Stimulated activated CD8-positive, alpha-beta memory T cell treated with anti-CD3 and anti-CD28 coated beads, Interleukin-4, amount 100 ng/mL, for 1 hour (primary cell): ENCODE results near the gene WDR54.

ENCODE experiments used
- DNase-seq, 2 donors: peaks; one replicate each; pipeline ENCODE4 v3.0.0-alpha.2; 2020; ENCODE audit warnings: low read depth in 2 of 2, low spot score in 1 of 2

Gene WDR54, protein sequence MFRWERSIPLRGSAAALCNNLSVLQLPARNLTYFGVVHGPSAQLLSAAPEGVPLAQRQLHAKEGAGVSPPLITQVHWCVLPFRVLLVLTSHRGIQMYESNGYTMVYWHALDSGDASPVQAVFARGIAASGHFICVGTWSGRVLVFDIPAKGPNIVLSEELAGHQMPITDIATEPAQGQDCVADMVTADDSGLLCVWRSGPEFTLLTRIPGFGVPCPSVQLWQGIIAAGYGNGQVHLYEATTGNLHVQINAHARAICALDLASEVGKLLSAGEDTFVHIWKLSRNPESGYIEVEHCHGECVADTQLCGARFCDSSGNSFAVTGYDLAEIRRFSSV

GRCh38 chr2:74421221-74421870 lies at the start of gene WDR54, which contains the start of gene C2orf81:
WDR54 (plus strand) TSS chr2:74421730; CDS start chr2:74422154, 424 bp downstream.
C2orf81 (minus strand) TSS chr2:74421619; CDS start chr2:74421560, 59 bp downstream.
- peak; percentile 86 to 87 for DNase-seq

DNA sequence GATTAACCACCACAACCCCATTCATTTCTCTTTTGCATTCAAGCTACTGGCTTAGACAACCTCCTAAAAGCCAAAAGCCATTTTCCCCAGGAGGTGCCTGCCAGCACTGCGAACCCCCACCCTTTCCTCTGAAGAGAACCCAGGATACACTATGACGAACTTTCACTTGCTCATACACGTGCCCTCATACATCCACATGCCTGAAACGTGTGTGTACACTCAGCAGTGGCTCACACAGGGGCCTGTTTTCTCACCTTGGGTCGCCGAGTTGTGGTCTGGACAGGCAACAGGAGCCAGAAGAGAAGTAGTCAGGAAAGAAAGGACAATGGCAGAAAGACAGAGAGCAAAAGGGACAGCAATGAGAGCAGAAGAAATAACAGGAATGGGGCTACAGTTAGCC lies 48.9 kb upstream of the WDR54 start:
- DNase-seq = no peak

DNA sequence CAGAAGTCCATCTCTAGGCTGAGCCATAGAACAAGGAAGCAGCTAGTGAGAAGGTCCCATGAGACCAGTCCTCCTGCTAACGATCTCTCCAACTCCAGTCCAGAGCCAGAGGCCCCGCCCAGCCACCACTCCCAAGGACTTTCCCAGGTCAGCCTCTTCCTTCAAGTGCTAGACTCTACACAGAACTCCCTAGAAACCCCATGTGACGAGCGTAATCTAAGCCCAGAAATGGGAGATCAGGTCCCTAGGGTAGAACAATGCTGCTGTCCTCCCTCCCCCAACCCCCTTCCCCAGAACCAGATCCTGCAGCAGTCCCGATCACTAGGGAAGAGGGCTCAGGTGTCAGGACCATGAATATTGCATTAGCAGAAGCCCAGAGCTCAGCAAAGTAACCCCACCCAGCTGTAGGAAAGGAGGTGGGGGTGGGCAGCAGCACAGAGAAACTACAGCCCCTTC lies 48.3 kb upstream of the WDR54 start:
- DNase-seq = no peak

- DNase-seq = no peak
These were observed 47.5 kb upstream of the WDR54 start for GRCh38 chr2:74373985-74374384.

GRCh38 chr2:74374509-74375205 lies 46.9 kb upstream of the WDR54 start:
- no peak for DNase-seq

DNA sequence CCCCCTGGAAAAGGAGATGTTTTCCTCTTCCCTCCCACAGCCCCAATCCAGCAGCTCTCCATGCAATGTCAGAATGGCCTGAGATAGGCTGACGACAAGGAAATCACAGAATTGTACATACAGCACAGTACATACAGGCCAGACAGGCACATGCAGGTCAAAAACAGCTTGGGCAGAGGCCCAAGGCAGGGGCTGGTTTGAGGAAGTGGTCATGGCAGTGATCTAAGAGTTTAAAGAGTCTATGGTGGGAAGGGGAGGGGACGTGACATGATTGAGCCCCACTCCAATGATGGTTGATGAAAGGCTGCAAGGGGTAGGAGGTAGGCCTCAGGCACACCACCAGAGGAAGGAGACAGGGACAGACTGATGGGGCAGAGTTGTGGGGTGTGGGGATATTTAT lies 45.7 kb upstream of the WDR54 start:
- DNase-seq = no peak

DNA sequence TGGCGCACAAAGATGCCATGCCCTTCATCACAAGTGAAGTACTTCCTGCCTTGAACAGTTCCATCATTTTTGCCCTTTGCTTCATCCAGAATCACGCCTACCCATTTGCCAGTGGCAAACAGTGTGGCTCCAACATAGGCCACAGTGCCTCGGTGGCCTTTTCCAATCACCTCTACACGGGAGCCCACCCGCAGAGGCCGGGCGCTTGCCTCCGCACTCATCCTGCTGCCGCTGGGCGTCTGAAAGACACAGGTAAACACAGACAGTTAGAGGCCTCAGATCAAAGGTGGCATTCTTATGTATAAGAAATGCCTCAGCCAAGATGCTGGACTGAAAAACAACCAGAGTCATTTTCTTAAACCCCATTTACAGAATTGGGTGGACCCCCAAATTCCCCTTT lies 43.5 kb upstream of the WDR54 start:
- DNase-seq = no peak

DNA sequence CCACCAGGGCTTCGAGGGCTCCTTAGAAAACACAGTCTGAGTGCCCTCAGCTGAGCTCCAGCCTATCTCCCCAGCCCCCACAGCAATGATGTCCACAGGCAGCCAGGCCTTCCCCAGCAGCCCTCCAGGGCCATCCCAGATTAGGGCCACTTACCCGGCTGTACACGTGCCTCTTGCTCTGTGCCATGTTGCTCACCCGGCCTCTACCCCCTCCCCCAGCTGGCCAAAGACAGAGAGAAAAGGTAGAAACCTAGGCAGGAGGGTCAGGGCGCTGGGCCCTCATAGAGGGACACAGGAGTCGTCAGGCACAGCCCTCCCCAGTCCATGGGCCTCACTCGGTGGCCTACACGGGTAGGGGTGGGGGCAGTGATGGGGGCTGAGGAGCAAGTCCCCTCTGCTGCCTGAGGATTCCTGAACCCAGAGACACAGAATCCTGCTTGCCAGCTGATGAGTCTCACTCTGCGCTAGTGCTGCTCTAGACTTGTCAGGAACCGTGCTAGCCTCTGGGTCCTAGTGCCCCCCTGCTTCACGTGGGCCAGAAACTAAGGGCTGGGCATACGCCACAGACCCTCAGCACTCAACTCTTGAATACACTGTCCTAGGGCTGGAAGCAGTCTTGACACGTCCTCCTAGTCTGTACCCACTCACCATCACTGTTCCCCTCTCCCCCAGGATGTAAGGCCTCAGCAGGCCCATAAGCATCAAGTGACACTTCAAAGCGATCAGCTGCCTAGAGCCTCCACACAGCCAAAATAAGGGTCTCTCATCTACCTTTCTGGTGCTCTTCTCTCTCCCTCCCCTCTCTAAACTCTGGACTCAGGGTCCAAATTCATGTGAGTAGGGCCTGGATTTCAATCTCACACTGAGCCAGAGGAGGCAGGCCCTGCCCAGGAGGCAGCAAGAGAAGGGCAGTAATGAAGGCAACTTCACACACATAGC lies 41.4 kb upstream of the WDR54 start, which contains the start of gene DCTN1:
DCTN1 (minus strand) TSS at position 461 of the 939 bp plus-strand sequence; CDS start at position 187, 274 bp downstream.
- DNase-seq = no peak

- no peak for DNase-seq
These were observed 39.8 kb upstream of the WDR54 start for GRCh38 chr2:74381751-74382150.

DNA sequence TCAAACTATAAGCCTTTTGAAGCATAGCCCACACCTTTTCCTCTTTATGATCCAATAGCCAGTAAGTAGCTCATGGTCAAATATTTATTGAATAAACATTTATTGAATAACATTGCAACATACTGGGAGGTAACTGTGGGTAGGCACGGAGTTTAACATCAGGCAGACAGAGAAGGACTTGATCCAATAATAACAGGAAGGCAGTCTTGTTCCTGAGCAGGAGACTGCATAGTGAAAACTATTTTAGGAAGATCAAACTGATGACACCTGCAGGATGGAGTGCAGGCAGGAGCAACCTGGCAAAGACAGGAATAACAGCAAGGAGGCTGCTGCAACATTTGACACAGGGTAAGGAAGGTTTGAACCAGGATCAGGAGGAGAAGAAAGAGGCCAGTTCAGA lies 38.3 kb upstream of the WDR54 start:
- DNase-seq = no peak

- no peak for DNase-seq
These were observed 37.5 kb upstream of the WDR54 start for GRCh38 chr2:74384051-74384450.

GRCh38 chr2:74385396-74385795 lies 36.1 kb upstream of the WDR54 start:
- DNase-seq = no peak

DNA sequence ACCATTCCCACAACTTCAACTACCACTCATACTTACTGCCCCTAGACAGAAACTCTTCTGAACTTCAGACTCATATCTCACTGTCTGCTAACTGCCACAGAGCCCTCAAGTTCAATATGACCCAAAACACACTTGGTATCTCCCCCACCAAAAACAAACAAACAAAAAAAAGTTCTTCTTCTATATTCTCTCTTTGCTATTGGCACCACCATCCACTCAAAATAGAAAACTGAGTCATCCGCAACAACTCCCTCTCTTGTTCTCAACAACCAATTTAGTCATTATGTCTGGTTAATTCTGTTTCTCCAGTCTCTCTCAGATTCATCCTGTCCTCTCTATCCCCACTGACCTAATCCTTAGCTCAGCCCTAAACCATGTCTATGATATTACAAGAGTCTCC lies 34.2 kb upstream of the WDR54 start:
- no peak for DNase-seq

DNA sequence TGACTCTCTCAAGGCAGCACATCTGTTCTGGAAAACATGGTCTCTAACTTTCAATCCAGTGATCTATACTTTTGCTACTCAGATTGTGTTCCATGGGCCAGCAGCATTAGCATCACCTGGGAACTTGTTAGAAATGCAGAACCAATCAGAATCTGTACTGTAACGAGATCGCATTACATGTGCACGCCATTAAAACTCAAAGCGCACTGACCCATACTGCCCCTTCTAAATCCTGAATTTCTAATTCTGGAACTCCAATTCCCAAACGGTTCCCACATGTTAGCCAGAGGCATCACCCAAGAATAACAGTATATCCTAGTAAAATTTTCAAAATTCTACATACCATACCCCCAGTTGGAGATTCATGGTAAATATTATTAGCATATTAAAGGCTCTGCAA lies 30.9 kb upstream of the WDR54 start:
- no peak for DNase-seq

DNA sequence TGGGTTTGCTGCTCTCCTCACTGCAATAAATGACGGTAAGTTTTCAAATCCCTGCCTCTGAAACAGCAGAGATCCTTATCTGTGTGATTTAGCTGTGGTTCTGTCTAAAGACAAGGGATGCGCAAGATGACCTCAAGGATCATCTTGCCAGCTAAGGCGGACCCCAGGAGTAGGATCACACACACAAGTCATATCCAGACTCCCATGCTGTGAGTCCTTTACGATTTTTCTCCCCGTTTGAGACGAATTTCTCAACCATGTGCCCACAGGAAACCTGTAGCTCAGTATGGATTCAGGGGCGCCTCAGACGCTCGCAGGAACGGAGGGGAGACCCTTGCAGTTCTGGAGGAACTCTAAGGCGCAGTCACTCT lies 30.3 kb upstream of the WDR54 start:
- no peak for DNase-seq

DNA sequence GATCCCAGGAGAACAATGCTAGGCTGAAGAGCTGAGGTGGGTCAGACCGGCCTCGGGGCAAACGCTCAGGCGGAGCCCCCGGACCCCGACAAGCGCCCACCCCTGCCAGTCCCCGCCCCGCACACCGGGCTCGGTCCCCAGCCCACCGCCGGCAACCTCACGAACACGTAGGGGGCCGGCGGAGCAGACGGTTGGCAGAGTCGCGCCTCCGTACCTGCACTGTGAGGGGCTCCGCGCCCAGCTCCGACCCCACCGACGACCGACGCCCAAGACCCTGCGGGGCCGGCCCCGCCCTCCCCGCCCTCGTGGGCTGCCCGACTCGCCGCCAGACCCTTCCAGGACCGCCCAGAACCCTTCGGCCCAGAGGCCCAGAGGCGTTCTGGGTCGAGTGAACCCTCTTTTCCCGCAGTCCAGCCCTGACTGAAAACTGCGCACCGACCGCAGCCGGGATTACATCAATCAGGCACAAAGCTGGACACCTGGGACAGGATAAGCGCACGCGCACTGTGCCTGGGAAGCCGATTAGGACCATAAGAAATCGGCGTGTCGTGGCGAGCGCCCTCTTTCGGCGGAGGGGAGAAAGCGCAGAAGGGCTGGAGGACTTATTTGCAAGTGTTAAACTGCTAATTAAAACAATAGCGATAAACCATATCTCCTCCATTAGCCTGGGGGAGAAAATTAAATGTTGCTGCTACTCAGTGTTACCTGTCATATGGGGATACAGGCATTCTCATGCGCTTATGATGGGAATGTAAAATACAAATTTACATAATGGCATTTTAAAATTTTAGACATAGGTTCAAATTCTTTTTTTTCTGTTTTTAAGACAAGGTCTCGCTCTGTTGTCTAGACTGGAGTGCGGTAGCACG lies 29.7 kb upstream of the WDR54 start:
- DNase-seq = peak; percentile 93 to 94

- DNase-seq = no peak
These were observed 29.1 kb upstream of the WDR54 start for GRCh38 chr2:74392449-74392743.

- DNase-seq = no peak
These were observed 28.0 kb upstream of the WDR54 start for GRCh38 chr2:74393525-74393924.

DNA sequence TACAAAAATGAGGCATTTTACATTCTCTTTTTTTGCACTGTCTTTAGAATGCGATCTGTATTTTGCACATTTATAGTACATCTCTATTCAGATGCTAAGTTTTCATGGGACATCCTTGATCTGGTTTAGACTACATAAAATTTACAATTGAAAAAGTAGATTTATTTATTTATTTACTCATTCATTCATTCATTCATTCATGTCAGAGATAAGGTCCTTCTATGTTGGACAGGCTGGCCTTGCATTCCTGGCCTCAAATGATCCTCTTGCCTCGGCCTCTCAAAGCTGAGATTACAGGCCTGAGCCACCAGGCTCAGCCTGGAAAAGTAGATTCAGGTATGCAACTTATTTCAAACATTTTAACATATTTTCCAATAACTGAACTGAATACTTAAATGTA lies 25.4 kb upstream of the WDR54 start:
- DNase-seq = no peak

GRCh38 chr2:74399785-74400184 lies 21.7 kb upstream of the WDR54 start:
- no peak for DNase-seq
